GM10248 (cell line): ENCODE measurements around the gene CFL1.

Experiments
- CTCF ChIA-PET: fragments of 300-600 bp; sonication (Branson Sonifier 250); formaldehyde crosslinking; extraction: SDS; loops from one replicate; lab custom pipeline; 2021; ENCODE audit warnings: antibody characterized with exemption; lab: Yijun Ruan, JAX
- POLR2A ChIA-PET: fragments of 350-650 bp; sonication (Branson Sonifier 250); formaldehyde crosslinking; extraction: SDS; loops from one replicate; lab custom pipeline; 2020; ENCODE audit warnings: antibody characterized with exemption; lab: Yijun Ruan, JAX
- DNase-seq: peaks from one replicate; pipeline ENCODE4 v3.0.0; 2012; ENCODE audit errors: extremely low spot score
- TF ChIP-seq, protein P1 (sequence below): IDR thresholded peaks from 2 replicates; pipeline ENCODE4 v1.5.1; 2012; ENCODE audit warnings: mild to moderate bottlenecking, low read depth; ENCODE audit errors: extremely low read depth, missing control alignments, control extremely low read depth

CFL1 gene

GRCh38 chr11:65856689-65857499, 1.1 kb downstream of the CFL1 start:
- TF ChIP-seq, protein P1, sequence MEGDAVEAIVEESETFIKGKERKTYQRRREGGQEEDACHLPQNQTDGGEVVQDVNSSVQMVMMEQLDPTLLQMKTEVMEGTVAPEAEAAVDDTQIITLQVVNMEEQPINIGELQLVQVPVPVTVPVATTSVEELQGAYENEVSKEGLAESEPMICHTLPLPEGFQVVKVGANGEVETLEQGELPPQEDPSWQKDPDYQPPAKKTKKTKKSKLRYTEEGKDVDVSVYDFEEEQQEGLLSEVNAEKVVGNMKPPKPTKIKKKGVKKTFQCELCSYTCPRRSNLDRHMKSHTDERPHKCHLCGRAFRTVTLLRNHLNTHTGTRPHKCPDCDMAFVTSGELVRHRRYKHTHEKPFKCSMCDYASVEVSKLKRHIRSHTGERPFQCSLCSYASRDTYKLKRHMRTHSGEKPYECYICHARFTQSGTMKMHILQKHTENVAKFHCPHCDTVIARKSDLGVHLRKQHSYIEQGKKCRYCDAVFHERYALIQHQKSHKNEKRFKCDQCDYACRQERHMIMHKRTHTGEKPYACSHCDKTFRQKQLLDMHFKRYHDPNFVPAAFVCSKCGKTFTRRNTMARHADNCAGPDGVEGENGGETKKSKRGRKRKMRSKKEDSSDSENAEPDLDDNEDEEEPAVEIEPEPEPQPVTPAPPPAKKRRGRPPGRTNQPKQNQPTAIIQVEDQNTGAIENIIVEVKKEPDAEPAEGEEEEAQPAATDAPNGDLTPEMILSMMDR = no peak
- ChIA-PET POLR2A (interaction anchor here (0.6 to 2.8 kb wide), 4 partner anchors 9 to 31 kb away, joined by 3 to 12 read pairs (median 4); partner anchors contain the start of genes FIBP and SNX32), CTCF (interaction anchor here (1.0 to 3.5 kb wide), 2 partner anchors 35 to 77 kb away, joined by 3 to 14 read pairs; partner anchors contain the start of gene AP5B1)
- peak; percentile 79 for DNase-seq

GRCh38 chr11:65855927-65856363, 2.0 kb downstream of the CFL1 start:
- POLR2A ChIA-PET = interaction anchor here (0.8 kb wide), 1 partner anchor 9 kb away, joined by 3 read pairs; no protein-coding TSS in a partner anchor
- TF ChIP-seq, protein P1 = no peak
- no peak for DNase-seq
- CTCF ChIA-PET = no interaction called here

DNA sequence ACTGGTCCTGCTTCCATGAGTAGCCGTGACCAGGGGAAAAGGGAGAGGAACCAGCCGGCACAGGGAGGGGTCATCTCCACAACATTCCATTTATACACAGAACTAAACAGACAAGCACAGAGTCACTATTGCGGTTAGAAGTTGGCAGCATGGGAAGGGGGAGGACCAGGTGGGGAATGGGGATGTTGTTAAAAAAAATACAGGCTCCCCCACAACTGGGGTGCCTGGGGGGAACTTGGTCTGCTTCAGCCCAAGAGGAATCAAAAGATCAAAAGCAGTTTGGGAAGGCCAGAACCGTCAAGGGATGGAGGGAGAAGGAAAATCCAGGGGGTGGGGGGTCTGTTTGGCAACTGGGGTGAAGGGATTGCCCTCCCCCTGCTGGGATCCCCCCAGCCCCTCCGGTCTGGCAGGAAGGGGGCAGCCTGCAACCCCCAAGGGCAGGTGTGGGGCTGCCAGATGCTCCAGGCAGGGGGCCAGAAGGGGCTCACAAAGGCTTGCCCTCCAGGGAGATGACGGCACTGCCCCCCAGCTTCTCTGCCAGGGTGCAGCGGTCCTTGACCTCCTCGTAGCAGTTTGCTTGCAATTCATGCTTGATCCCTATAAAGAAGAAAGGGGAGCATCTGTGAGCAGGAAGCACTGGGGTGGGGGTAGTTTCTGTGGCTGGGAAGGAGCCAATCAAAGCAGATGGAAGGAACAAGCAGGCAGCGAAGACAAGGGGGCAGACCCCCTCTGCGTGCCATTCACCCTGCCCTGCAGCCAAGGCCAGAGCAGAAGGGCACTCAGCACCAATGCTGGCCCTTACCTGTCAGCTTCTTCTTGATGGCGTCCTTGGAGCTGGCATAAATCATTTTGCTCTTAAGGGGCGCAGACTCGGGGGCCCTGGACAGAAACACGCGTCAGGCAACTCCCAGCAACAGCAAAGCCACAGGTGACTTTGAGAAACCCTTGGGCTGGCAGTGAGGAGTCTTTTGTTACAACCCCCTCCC, 2.8 kb downstream of the CFL1 start:
- no peak for DNase-seq
- ChIA-PET POLR2A (interaction anchor here (0.6 to 0.8 kb wide), 2 partner anchors 8 to 177 kb away, joined by 3 to 5 read pairs; no protein-coding TSS in a partner anchor), CTCF (interaction anchor here (1.6 kb wide), 1 partner anchor 35 kb away, joined by 3 read pairs; the partner anchor contains the start of gene CCDC85B)
- TF ChIP-seq, protein P1 = no peak

DNA sequence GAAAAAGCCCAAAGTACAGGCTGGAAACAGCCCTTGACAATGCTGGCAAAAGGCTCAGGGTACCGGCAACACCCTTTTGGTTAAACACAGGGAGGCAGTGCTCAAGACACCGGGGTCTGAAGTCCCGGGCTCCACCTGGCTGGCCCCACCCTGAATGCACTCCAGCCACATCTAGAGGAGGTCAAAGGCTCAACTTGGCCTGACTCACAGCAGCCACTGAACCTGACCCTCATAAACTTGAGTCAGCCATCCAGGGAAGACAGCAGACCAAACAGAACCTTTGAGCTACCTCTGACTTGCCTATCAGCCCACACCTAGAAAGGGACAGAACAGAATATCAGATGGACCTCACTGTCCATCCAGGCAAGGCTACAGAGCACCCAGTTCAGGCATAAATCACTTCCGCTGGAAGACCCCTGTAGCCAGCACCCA, 3.8 kb downstream of the CFL1 start:
- TF ChIP-seq, protein P1 = no peak
- no peak for DNase-seq
- ChIA-PET CTCF (interaction anchor here (1.6 to 5.1 kb wide), 2 partner anchors 31 to 36 kb away, joined by 3 to 29 read pairs; partner anchors contain the start of gene CCDC85B), POLR2A (interaction anchor here (0.5 to 0.6 kb wide), 3 partner anchors 9 to 178 kb away, joined by 4 to 10 read pairs (median 5); no protein-coding TSS in a partner anchor)

- ChIA-PET POLR2A (interaction anchor here (0.6 to 1.8 kb wide), 4 partner anchors 35 to 84 kb away, joined by 3 to 12 read pairs (median 5); partner anchors contain the start of gene FIBP), CTCF (interaction anchor here (1.3 to 5.1 kb wide), 4 partner anchors 20 to 227 kb away, joined by 3 to 29 read pairs (median 4); partner anchors contain the start of genes CCDC85B and SNX32)
- no peak for DNase-seq
- TF ChIP-seq, protein P1 = no peak
Measured at GRCh38 chr11:65853246-65853979, 4.6 kb downstream of the CFL1 start.
